Endothelial cell (in vitro differentiated cells): ENCODE results near the gene NPS. TPM values are rescaled to one million over a fixed set of nuclear protein-coding genes. Genes with fewer than 3 reads are reported as not detected.

Experiments used
- DNase-seq: peaks from one replicate; pipeline ENCODE4 v3.0.0; 2021; ENCODE audit warnings: low spot score
- H3K27ac Mint-ChIP-seq: one replicate; pipeline ENCODE4 v1.8.0; 2021; ENCODE audit warnings: mixed read lengths, inconsistent platforms; ENCODE audit not compliant: unreplicated experiment
- H3K27me3 Mint-ChIP-seq: one replicate; pipeline ENCODE4 v1.8.0; 2021; ENCODE audit warnings: mild to moderate bottlenecking, moderate library complexity, mixed read lengths, inconsistent platforms; ENCODE audit not compliant: unreplicated experiment
- H3K36me3 Mint-ChIP-seq: one replicate; pipeline ENCODE4 v1.8.0; 2021; ENCODE audit warnings: mild to moderate bottlenecking, low read depth, mixed read lengths, inconsistent platforms; ENCODE audit not compliant: unreplicated experiment
- H3K4me1 Mint-ChIP-seq: one replicate; pipeline ENCODE4 v1.8.0; 2021; ENCODE audit warnings: mild to moderate bottlenecking, mixed read lengths, inconsistent platforms; ENCODE audit not compliant: unreplicated experiment
- H3K4me3 Mint-ChIP-seq: one replicate; pipeline ENCODE4 v1.8.0; 2021; ENCODE audit warnings: mild to moderate bottlenecking, mixed read lengths, inconsistent platforms; ENCODE audit not compliant: unreplicated experiment
- H3K9me3 Mint-ChIP-seq: one replicate; pipeline ENCODE4 v1.8.0; 2021; ENCODE audit warnings: mixed read lengths, inconsistent platforms; ENCODE audit not compliant: unreplicated experiment
- total RNA-seq: library from RNA; stranded (reverse); fragmentation: NEBNext Ultra II Directional; extraction: Animal tissue kit (Norgen Biotek cat#: 25700); gene quantifications from one replicate; pipeline ENCODE4 v1.2.1, GENCODE V29; 2021; ENCODE audit not compliant: unreplicated experiment
- TF ChIP-seq, protein P1 (sequence below): fragments of 200-600 bp; sonication (generic); IDR thresholded peaks from one replicate; pipeline ENCODE4 v1.5.0; 2021; ENCODE audit warnings: antibody characterized with exemption; ENCODE audit not compliant: unreplicated experiment

Gene NPS
- total RNA-seq, 1 donor from 2014 or later = not detected

DNA sequence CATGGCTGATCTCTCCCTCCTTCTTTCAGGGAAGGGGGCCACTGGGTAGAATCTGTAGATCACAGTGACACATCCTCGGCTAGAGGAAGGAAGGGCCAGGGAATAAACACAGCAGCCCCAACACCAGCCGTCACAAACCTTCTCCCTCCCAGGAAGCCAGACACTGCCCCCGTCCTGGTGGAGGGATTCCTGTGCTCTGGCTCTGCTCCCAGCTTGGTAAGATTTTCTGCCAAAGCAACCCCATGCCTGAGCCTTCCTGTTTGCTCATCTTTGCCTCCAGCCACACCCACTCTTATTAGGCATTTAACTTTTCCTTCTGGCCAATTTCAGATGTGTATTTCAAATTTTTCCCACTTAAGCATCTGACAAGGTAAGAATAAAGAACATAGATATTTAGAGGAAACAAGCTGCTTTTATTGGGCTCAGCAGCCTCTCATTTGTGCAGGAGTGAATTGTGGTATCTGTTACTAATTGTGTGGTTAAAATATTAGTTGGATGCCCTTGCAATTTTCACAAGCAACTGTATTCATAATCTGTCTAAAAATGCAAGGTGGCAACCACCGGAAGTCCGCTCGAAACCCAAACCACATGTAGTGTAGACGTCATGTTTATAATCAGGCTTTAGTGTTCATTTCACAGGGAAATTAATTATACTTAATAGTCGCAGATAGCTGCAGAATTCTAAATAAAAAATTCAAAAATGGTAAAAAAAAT is 13.2 kb upstream of the NPS start:
- no peak for DNase-seq
- Mint-ChIP-seq H3K27me3 (peaks cover 3% of the 10 kb centered on the region), H3K4me3 (no peak overlapping the region), H3K36me3 (no peaks in the 10 kb centered on the region), H3K4me1 (peaks cover 5% of the 10 kb centered on the region), H3K27ac (no peak overlapping the region), H3K9me3 (no peaks in the 10 kb centered on the region)
- TF ChIP-seq, protein P1, sequence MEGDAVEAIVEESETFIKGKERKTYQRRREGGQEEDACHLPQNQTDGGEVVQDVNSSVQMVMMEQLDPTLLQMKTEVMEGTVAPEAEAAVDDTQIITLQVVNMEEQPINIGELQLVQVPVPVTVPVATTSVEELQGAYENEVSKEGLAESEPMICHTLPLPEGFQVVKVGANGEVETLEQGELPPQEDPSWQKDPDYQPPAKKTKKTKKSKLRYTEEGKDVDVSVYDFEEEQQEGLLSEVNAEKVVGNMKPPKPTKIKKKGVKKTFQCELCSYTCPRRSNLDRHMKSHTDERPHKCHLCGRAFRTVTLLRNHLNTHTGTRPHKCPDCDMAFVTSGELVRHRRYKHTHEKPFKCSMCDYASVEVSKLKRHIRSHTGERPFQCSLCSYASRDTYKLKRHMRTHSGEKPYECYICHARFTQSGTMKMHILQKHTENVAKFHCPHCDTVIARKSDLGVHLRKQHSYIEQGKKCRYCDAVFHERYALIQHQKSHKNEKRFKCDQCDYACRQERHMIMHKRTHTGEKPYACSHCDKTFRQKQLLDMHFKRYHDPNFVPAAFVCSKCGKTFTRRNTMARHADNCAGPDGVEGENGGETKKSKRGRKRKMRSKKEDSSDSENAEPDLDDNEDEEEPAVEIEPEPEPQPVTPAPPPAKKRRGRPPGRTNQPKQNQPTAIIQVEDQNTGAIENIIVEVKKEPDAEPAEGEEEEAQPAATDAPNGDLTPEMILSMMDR = no peak

- H3K9me3 Mint-ChIP-seq = no peaks in the 10 kb centered on the region
- no peak for DNase-seq
- TF ChIP-seq, protein P1 = no peak
- no peak overlapping the region for H3K27ac Mint-ChIP-seq
- no peak overlapping the region for H3K4me3 Mint-ChIP-seq
- H3K27me3 Mint-ChIP-seq = peaks cover 3% of the 10 kb centered on the region
- no peaks in the 10 kb centered on the region for H3K36me3 Mint-ChIP-seq
- H3K4me1 Mint-ChIP-seq = peaks cover 5% of the 10 kb centered on the region
Measured at GRCh38 chr10:127536972-127537760, 11.9 kb upstream of the NPS start.

DNA sequence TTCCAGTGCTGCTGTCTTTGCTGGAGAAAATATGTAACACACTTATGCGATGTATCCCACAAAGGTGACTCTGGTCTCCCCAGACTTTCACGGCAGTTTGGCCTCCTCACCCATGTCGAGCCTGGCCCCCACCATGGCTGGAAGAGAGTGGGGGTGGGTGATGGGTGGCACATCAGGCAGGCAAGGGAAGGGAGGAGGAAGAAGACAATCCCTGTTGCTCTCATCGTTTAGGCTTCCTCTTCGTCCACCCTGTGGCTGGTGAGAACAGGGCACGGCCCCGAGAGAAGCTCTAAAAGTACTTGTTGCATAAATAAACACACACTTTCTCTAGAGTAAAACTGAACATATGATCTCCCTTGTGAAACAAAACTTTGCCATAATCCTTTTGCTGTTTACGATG is 11.2 kb upstream of the NPS start:
- Mint-ChIP-seq H3K9me3 (no peaks in the 10 kb centered on the region), H3K4me1 (peaks cover 5% of the 10 kb centered on the region), H3K4me3 (no peak overlapping the region), H3K27ac (no peak overlapping the region), H3K27me3 (peaks cover 3% of the 10 kb centered on the region), H3K36me3 (no peaks in the 10 kb centered on the region)
- TF ChIP-seq, protein P1 = no peak
- DNase-seq = no peak

DNA sequence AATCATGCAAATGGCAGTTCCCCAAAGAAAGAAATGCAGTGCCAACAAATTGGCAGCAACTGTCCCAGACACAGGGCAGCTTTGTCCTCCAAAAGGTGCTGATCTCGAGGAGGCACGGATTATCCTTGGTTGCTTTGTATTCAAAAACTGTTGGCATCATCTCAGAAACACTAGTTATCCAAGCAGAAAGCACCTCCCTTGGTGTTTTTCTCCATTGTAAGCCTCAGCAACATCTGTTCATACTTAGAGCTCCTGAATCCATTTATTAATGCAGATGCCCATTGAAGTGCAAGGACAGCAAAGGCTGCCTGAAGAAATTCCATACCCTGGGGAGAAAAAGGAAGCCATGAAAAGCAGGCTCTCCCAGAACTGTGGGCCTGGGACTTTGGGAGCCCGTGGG is 1.1 kb upstream of the NPS start:
- H3K36me3 Mint-ChIP-seq = no peaks in the 10 kb centered on the region

More for the DNA sequence above, 1.1 kb upstream of the NPS start:
- DNase-seq = no peak
- Mint-ChIP-seq H3K27me3 (peaks cover 1% of the 10 kb centered on the region), H3K4me1 (peaks cover 3% of the 10 kb centered on the region), H3K4me3 (no peak overlapping the region), H3K9me3 (no peaks in the 10 kb centered on the region), H3K27ac (no peak overlapping the region)
- TF ChIP-seq, protein P1 = no peak
